NCI-H2029 treated with DMSO at 0.1 percent for 48 hours (cell line): ENCODE data around the gene KCNG2.

ENCODE experiments used
- DNase-seq: peaks from one replicate; lab custom pipeline; 2025; lab: John Stamatoyannopoulos, UW

The KCNG2 gene

GRCh38 chr18:79784965-79785770 is 12.6 kb upstream of the KCNG2 start:
- DNase-seq: no peak

GRCh38 chr18:79785831-79786230 is 11.9 kb upstream of the KCNG2 start:
- DNase-seq: no peak

DNA sequence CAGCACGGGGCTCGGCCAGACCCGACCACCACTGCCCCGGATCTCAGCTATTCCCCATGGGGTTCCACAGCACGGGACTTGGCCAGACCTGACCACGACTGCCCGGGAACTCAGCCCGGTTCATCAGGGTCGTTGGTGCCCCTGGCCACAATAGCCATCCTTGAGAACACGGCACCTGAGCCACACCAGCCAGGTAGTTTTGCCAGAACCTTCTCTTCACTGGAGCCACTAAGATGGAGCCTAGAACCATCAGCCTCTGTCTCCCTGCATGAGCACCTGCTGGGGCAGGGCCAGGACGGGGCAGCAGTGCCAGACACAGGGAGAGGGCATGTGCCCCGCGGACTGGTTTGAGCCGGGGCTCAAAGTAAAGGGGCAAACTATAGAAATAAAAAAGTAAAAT is 11.4 kb upstream of the KCNG2 start:
- DNase-seq: no peak

DNA sequence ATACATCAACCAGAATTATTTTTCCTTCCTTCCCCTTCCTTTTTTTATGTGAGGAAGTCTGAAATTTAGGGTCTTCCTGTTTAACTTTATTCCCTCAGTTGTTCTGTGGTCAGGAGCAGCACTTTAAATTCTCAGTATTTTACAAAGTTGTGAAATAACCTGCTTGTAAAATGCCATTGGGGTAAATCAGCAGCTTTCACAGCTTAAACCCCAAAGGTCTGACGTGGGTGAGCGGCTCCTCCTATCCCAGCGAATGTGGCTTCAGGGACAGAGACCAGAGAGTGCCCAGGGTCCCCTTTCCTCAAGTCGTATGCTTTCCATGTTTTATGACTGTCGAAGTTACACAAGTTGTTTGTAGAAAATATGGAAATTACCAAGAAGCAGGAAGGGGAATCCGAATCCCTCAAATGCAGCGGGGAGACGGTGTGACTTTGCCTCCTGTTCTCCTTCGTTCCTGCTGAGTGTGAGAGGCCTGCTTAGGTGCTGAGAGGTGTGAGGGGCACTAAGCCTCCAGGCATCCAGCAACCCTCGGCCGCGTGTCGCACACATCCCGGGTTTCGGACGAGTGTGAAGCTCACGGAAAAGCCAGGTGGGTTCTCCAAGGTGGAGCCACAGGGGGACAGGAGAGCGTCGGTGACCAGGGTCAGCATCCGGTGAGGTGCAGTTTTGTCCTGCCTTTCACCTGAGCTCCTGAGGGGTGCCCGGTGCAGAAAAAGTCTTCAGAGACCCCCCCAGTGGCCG is 10.8 kb upstream of the KCNG2 start:
- DNase-seq: no peak

GRCh38 chr18:79787527-79787864 is 10.2 kb upstream of the KCNG2 start:
- DNase-seq: no peak

DNA sequence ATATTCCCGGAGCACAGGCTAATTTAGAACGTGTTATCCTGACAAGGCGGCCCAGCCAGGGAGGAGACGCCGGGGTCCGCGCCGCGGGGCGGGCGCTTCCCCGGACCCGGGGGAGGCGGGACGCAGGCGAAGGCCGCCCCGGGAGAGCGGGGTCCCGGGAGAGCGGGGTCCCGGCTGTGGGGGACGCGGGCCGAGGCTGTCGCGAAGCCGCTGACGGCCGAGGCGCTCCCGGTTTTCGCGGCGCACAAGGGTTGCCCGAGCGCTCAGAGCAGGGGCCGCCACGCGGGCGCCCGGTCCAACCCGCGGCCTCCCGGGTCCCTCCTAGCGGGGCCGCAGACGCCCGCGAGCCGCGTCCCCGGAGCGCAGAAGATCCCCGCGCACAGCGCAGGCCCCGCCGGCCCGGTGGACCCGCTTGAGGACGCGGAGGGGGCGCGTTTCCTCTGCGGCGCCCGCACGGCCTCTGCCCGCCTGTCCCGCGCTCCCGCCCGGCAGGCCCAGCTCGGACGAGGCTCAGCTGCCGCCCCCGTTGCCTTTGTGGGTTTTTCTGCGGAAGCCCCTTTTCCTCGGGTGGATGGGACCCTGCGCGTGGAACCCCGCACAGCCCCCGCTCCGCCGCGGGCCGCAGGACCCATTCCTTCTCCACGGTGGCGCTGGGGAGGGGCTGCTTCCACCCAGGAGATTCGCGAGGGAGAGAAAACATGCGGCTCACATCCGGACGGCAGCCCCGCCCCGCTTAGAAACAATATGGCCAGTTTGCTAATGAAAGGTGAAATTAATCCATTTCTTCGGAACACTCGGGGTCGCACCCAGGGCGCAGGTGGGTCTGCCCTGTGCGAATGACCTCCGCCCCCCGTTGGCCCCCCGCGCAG is 9.6 kb upstream of the KCNG2 start:
- no peak for DNase-seq

DNA sequence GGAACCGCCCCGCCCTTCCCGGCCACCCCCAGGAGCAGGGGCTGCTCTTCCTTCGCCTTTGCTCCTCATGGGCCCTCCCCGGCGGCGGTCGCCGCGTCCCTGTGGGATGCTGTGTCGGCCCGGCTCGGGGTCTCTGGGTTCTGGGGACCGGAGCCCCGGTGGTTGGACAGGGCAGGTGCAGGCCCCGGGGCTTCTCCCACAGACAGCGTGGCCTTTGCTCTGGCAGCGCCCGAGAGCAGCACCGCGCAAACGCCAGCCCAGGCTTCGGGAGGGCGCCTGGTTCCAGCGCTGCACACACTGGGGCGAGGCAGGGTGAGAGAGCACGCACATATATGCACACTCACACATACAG is 9.0 kb upstream of the KCNG2 start:
- no peak for DNase-seq

GRCh38 chr18:79789091-79789891 is 8.4 kb upstream of the KCNG2 start:
- no peak for DNase-seq

DNA sequence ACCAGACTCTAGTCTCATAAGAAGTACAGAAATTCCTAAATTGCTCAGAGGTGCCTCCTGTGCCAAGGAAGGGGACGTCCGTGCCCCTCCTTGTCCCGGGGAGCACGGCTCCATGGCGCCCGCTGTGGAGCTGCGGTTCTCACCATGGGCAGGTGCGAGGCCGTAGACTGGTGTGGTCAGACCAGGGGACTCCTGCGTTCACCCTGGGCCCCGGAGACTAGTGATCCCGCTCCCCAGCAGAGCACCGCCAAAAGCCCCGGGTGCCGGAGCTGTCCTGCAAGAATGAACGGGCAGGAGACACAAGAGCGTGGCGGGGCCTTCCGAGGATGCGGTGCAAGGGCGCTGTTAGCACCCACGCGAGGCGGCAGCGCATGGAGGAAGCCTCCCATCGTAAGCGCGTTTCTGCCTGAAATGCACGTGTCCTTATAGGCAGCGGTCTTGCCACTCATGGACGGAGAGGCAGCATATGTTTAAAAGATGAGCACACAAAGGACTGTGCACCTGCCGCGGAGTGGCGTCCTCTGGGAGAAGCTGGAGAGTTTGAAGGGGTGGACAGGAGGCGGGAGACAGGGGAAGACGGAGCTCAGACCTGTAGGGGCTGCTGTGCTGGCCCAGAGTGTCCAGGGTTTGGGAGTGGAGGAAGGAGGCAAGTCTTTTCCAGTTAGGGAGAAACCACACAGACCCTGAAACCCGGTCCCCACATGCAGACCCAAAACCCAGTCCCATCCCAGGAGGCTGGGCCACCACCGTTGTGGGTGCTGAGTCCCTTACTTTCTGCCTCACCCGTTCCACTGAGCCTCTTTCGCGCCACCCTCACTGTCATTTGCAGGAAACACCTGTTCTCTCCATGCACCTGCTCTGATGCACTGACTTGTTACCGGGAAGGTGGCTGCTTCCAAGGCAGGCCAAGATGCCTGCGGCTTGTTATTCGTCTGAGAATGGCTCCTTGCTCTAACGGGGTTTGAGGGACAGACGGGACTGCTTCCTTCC is 7.5 kb upstream of the KCNG2 start:
- DNase-seq: no peak

GRCh38 chr18:79790996-79791972 is 6.5 kb upstream of the KCNG2 start:
- no peak for DNase-seq

DNA sequence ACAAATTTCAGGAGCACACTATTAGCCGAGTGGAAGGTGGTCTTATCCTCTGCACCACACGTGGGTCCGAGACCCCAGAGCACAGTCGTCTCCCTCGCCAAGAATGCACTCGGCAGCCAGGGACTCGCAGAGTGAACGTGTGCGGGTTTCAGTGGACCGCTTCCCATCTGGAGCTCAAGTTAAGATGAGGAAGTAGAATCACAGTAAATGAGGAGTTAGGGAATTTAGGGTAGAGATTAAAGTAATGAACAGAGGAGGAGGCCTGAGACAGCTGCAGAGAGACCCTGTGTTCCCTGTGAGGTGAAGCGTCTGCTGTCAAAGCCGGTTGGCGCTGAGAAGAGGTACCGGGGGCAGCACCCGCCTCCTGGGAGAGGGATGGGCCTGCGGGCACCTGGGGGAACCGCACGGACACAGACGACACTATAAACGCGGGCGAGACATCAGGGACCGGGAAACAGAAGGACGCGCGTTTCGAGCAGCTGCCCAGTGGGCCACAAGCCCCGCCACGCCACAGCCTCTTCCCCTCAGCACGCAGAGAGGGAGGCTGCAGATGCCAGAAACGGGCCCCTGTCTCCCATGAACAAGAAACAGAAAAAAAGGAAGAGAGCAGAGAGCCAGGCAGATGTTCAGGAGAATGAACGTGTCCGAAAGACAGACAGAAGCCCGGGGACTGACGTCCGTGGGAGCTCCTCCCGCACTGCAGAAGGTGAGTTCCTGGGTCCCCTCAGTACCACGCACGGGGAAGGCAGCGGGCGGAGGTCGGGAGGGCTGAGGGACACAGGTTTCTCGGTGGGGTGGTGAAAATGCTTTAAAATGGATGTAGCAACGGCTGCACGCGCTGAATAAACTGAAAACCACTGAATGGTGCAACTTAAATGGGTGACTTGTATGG is 5.4 kb upstream of the KCNG2 start:
- no peak for DNase-seq

DNA sequence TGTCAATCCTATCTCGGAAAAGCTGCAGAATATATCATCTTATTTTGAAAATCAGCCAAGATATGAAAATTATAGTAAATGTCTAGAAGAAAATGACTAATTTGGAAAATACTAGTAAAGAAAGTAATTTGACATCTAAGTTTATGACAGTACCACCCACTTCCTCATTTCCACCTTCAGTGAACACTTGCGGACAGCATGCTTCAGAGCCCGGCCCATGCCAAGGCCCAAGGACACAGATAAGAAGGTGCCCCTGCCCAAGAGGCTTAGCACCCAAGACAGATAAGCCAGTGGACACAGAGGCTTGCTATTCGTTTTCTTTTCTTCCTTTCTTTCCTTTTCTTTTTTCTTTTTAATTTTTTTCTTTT is 4.8 kb upstream of the KCNG2 start:
- DNase-seq: no peak

DNA sequence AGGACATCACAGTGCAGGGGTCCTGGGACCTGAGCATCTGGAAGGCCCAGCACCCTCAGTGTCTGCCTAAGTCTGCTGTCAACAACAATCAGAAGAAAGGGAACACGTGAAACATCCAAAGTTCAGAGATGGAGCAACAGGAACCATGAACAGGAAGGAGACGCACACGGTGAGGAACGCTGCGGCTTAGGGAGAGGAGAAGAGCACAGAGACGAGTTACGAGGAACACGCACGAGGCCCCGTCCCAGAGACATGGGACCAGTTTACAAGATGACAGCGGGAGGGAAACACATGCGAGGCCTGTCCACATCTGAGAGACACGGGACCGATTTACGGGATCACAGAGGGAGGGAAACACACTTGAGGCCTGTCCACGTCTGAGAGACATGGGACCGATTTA is 2.9 kb upstream of the KCNG2 start:
- no peak for DNase-seq

DNA sequence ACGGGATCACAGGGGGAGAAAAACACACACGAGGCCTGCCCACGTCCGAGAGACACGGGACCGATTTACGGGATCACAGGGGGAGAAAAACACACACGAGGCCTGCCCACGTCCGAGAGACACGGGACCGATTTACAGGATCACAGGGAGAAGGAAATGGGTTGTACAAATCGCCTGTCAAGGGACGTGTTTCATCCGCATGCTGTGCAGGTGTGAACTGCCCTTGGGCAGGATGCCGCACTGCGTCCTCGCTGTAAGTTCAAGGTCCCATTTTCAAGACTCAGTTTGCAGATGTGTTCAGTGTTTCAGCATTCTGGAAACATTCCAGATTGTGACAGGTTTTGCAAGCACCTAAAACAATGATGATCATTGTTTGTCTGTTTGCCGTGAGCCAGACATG is 2.3 kb upstream of the KCNG2 start:
- DNase-seq: no peak

GRCh38 chr18:79796016-79796415 is 1.7 kb upstream of the KCNG2 start:
- no peak for DNase-seq

GRCh38 chr18:79796531-79797405 is 970 bp upstream of the KCNG2 start:
- no peak for DNase-seq

GRCh38 chr18:79798346-79798998 is 734 bp downstream of the KCNG2 start:
- no peak for DNase-seq
